ENCODE measurements around the gene IRGQ. TPM values are rescaled to one million over a fixed set of nuclear protein-coding genes. Genes with fewer than 3 reads are reported as not detected.
"Not testable (repeated sequence)": the region's sequence is repeated elsewhere in the genome, so short reads cannot be mapped to it uniquely, and the experiment has no call there.

IRGQ gene
- total RNA-seq, 2 experiments from 2014 or later: 15.3 to 16.5 TPM

DNA sequence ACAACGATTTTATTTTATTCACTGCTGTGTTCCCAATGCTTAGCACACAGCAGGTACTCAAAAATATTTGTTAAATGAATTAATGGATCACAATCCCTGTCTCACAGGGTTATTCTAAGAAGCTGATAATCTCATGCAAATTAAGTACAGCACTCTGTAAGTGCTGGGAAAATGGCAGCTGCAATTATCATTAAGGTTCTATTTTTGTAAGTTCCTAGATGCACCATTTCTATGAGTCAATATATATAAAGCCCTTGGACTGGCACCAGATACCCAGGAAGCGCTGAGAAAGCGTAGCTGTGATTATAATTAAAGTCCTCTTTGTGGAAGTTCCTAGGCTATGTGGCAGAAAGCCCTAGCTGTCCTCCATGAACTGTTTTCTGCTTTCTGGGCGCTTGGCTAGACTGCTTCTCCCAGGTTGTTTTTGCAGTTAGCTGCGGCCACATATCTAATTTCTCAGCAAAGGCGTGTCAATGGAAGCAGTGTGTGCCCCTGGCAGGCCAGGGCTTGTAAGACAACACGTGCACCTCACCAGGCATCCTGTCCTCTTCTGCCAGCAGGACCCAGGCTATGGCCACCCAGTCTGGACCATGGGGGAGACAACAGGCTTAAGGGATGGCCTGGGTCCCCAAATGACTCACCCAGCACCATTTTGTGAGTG is 10.8 kb upstream of the IRGQ start:
- POLR2A ChIA-PET: interaction anchor here (0.7 to 1.8 kb wide), 5 partner anchors 9 to 86 kb away, joined by 3 to 7 read pairs (median 3); partner anchors contain the start of genes XRCC1 and ZNF428
- Mint-ChIP-seq H3K27me3 (no peaks in the 10 kb centered on the region), H3K4me3 (no peak overlapping the region), H3K4me1 (no peaks in the 10 kb centered on the region), H3K36me3 (ENCODE audit: low read depth) (peaks cover 4% of the 10 kb centered on the region), H3K27ac (no peak overlapping the region), H3K9me3 (no peaks in the 10 kb centered on the region)
- CTCF ChIA-PET: no interaction called here
- DNase-seq: no peak

DNA sequence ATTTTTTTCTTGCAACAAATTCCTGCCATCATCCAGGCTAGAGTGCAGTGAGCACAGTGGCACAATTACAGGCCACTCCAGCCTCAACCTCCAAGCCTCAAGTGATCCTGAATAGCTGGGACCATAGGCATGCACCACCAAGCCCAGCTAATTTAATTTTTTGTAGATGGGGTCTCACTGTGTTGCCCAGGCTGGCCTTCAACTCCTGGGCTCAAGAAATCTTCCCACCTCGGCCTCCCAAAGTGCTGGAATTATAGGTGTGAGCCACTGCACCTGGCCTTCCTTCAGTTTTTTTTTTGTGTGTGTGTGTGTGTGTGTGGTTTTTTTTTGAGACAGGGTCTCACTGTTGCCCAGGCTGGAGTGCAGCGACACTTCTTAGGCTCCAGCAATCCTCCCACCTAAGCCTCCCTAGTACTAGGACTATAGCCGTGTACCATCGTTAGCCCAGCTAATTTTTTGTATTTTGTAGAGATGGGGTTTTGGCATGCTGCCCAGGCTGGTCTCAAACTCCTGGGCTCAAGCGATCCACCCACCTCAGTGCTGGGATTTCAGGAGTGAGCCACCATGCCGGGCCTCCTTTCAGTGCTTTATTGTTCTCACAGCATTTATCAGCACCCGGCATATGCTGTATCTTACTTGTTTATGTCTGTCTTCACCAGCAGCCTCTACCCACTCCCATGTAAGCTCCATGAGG is 10.1 kb upstream of the IRGQ start:
- DNase-seq: no peak
- Mint-ChIP-seq H3K4me3 (no peak overlapping the region), H3K27ac (no peak overlapping the region), H3K27me3 (no peaks in the 10 kb centered on the region), H3K9me3 (no peaks in the 10 kb centered on the region), H3K36me3 (ENCODE audit: low read depth) (peaks cover 2% of the 10 kb centered on the region), H3K4me1 (no peaks in the 10 kb centered on the region)
- POLR2A ChIA-PET: interaction anchor here (0.7 to 1.9 kb wide), 6 partner anchors 8 to 87 kb away, joined by 3 to 7 read pairs (median 4); partner anchors contain the start of genes IRGQ, XRCC1, ZNF428 and ZNF576
- CTCF ChIA-PET: no interaction called here

DNA sequence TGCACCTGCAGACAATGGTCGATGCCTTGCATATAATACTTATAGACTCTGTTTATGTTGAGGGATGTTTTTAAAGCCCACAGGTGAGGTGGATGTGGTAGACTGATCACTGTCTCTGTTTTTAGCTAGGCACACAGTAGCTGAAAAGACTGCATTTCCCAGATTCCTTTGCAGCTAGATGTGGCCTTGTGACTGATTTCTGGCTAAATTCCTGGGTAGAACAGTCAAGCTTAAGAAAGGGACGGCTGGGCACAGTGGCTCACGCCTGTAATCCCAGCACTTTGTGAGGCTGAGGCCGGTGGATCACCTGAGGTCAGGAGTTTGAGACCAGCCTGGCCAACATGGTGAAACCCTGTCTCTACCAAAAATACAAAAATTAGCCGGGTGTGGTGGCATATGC is 4.4 kb upstream of the IRGQ start:
- H3K4me3 Mint-ChIP-seq, H3K9me3 Mint-ChIP-seq, DNase-seq, POLR2A ChIA-PET, H3K27ac Mint-ChIP-seq, H3K27me3 Mint-ChIP-seq: not testable (repeated sequence)
- Mint-ChIP-seq H3K36me3 (ENCODE audit: low read depth) (peaks cover 24% of the 10 kb centered on the region), H3K4me1 (peaks cover 32% of the 10 kb centered on the region)
- CTCF ChIA-PET: interaction anchor here (1.2 to 1.3 kb wide), 2 partner anchors 45 to 68 kb away, joined by 3 to 4 read pairs; no protein-coding TSS in a partner anchor

DNA sequence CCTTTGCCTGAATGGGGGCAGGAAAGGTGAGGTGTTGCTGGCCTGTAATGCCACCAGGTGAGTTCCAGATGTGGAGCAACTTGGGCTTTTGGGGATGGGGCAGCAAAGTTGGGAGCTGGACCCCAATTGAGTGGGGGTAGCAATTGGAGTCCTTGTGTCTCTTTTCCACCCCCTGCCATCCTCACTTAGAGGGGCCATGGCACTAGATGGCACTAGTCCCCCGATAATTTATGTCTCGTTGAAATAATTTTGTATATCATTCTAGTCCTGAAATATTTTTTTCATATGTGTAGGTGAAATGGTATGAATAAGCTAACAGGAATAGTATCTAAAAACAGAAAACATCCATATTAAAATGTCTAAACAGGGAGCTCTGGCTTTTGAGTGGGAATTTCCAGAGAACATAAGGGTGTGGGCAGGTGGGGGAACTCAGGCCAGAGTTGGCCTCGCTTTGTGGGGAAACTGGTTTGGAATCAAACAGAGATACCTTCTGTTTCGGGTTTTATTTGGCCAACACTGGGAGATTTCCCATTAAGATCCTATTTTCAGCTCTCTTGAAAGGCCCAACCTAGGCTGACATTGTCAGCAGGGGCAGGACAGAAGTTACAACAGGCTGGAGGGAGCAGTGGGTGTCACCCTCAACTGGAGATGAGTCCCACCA is 3.8 kb upstream of the IRGQ start:
- ChIA-PET CTCF (interaction anchor here (1.2 to 1.3 kb wide), 2 partner anchors 45 to 69 kb away, joined by 3 to 4 read pairs; no protein-coding TSS in a partner anchor), POLR2A (interaction anchor here (0.6 kb wide), 1 partner anchor 31 kb away, joined by 3 read pairs; no protein-coding TSS in a partner anchor)
- Mint-ChIP-seq H3K4me1 (peaks cover 32% of the 10 kb centered on the region), H3K27ac (no peak overlapping the region), H3K27me3 (no peaks in the 10 kb centered on the region), H3K9me3 (no peaks in the 10 kb centered on the region), H3K36me3 (ENCODE audit: low read depth) (peaks cover 24% of the 10 kb centered on the region), H3K4me3 (no peak overlapping the region)
- no peak for DNase-seq

DNA sequence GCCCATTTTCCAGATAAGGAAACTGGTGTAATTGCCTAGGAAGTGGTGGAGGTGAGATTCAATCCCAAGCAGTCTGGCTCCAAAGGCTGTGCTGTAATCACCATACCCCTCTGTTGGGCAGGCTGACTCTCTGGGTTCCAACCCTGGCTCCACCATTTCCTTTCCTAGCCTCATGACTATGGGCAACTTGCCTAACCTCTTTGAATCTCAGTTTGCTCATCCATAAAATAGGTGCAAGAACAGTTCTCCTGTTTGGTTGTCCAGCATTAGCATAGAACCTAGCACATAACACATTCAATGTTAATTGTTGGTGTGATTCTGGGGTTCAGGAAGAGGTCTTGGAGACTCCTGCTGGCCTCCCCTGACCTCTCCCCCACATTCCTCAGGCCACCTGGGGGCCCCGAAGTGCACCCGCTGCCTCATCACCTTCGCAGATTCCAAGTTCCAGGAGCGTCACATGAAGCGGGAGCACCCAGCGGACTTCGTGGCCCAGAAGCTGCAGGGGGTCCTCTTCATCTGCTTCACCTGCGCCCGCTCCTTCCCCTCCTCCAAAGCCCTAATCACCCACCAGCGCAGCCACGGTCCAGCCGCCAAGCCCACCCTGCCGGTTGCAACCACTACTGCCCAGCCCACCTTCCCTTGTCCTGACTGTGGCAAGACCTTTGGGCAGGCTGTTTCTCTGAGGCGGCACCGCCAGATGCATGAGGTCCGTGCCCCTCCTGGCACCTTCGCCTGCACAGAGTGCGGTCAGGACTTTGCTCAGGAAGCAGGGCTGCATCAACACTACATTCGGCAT is 2.7 kb upstream of the IRGQ start:
- H3K9me3 Mint-ChIP-seq: no peaks in the 10 kb centered on the region
- H3K27ac Mint-ChIP-seq: no peak overlapping the region
- ChIA-PET CTCF (interaction anchor here (2.0 to 6.2 kb wide), 3 partner anchors 27 to 74 kb away, joined by 4 to 208 read pairs (median 95); partner anchors contain the start of genes PINLYP and XRCC1), POLR2A (interaction anchor here (1.4 to 5.1 kb wide), 4 partner anchors 20 to 94 kb away, joined by 5 to 57 read pairs (median 16); partner anchors contain the start of genes PHLDB3, PINLYP and XRCC1)
- H3K27me3 Mint-ChIP-seq: no peaks in the 10 kb centered on the region
- DNase-seq: no peak
- H3K36me3 Mint-ChIP-seq (ENCODE audit: low read depth): peaks cover 28% of the 10 kb centered on the region
- H3K4me3 Mint-ChIP-seq: no peak overlapping the region
- H3K4me1 Mint-ChIP-seq: peaks cover 37% of the 10 kb centered on the region

DNA sequence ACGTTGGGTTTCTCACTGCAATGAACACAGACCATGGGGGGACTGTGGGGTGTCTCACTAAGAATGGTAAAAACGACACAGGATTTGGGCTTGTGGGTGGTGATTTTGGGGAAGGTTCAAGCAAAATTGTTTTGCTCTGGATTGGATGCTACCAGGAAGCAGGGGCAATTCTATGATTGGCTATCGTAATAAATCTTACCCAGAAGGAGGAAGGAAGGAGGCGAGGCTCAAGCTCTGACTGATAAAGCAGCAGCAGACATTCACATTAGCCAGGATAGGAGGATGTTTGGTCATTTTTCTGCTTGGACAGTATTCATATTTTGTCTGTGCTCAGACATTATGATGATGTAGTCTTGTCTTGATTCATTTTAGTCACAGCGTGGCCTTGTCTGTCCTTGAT is 1.9 kb upstream of the IRGQ start:
- Mint-ChIP-seq H3K9me3 (no peaks in the 10 kb centered on the region), H3K36me3 (ENCODE audit: low read depth) (peaks cover 33% of the 10 kb centered on the region)
- POLR2A ChIA-PET: interaction anchor here (1.1 to 5.1 kb wide), 6 partner anchors 9 to 93 kb away, joined by 3 to 57 read pairs (median 16); partner anchors contain the start of genes PHLDB3, PINLYP and XRCC1

DNA sequence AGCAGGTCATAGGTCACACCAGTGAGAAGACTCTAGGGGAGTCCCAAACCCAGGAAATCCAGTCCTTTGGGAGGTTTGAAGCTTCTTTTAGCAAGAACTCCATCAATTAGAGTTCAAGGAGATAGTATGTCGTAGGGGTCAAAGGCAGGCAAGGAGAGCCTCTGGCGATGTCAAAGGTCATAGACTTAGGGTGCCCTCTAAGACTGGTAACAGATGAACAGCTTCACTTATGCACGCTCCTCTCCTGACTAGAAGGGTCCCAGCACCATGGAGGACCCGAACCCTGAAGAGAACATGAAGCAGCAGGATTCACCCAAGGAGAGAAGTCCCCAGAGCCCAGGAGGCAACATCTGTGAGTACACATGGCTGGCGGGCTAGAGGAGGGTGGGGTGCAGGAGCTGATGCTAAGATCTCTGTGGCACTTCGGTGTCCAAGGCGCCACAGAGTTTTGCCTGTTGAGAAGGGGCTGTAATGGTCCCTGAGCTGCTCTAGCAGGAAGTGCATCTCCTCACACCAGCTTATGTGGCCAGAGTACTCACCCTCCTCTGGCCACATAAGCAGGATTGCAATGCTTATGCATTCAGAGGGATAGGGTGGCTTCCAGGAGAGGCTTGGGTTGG is 1.0 kb upstream of the IRGQ start:
- DNase-seq: no peak
- ChIA-PET CTCF (interaction anchor here (0.8 to 6.2 kb wide), 9 partner anchors 13 to 188 kb away, joined by 4 to 208 read pairs (median 5); partner anchors contain the start of genes PINLYP and XRCC1), POLR2A (interaction anchor here (0.8 to 5.1 kb wide), 14 partner anchors 8 to 158 kb away, joined by 3 to 57 read pairs (median 5); partner anchors contain the start of genes PHLDB3, PINLYP, SMG9 and SRRM5)
- H3K36me3 Mint-ChIP-seq (ENCODE audit: low read depth): peaks cover 36% of the 10 kb centered on the region
- H3K4me1 Mint-ChIP-seq: peaks cover 41% of the 10 kb centered on the region
- H3K4me3 Mint-ChIP-seq: peak overlapping the region; percentile 97
- H3K27ac Mint-ChIP-seq: peak overlapping the region; percentile 92
- H3K9me3 Mint-ChIP-seq: no peaks in the 10 kb centered on the region
- no peaks in the 10 kb centered on the region for H3K27me3 Mint-ChIP-seq

More for the DNA sequence above, 1.9 kb upstream of the IRGQ start:
- Mint-ChIP-seq H3K27ac (peak overlapping the region; percentile 92), H3K27me3 (no peaks in the 10 kb centered on the region), H3K4me3 (peak overlapping the region; percentile 97), H3K4me1 (peaks cover 41% of the 10 kb centered on the region)
- CTCF ChIA-PET: interaction anchor here (1.1 to 6.2 kb wide), 4 partner anchors 26 to 151 kb away, joined by 4 to 208 read pairs (median 50); partner anchors contain the start of genes PINLYP and XRCC1
- no peak for DNase-seq

DNA sequence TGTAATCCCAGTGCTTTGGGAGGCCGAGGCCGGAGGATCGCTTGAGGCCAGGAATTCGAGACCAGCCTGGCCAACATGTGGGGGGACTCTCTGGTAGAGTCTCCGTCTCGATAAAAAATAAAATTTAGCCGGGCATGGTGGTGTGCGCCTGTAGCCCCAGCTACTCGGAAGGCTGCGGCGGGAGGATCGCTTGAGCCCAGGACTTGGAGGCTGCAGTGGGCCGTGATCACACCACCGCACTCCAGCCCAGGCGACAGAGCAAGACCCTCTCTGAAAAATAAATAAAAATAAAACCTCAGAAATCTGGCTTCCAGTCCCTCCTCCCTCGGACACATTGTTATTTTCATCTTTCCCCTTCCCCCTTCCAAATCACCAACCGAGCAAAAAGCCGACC is 332 bp downstream of the IRGQ start:
- Mint-ChIP-seq H3K4me1 (peaks cover 45% of the 10 kb centered on the region), H3K27ac (peak overlapping the region; percentile 92), H3K4me3 (peak overlapping the region; percentile 97), H3K9me3 (no peaks in the 10 kb centered on the region), H3K27me3 (no peaks in the 10 kb centered on the region), H3K36me3 (ENCODE audit: low read depth) (peaks cover 36% of the 10 kb centered on the region)
- no peak for DNase-seq
- CTCF ChIA-PET: interaction anchor here (1.0 to 6.2 kb wide), 22 partner anchors 9 to 214 kb away, joined by 3 to 208 read pairs (median 8); partner anchors contain the start of genes KCNN4, PINLYP, XRCC1 and ZNF575
- POLR2A ChIA-PET: interaction anchor here (0.8 to 5.1 kb wide), 18 partner anchors 9 to 214 kb away, joined by 3 to 57 read pairs (median 8); partner anchors contain the start of genes KCNN4, PHLDB3, PINLYP and SMG9

DNA sequence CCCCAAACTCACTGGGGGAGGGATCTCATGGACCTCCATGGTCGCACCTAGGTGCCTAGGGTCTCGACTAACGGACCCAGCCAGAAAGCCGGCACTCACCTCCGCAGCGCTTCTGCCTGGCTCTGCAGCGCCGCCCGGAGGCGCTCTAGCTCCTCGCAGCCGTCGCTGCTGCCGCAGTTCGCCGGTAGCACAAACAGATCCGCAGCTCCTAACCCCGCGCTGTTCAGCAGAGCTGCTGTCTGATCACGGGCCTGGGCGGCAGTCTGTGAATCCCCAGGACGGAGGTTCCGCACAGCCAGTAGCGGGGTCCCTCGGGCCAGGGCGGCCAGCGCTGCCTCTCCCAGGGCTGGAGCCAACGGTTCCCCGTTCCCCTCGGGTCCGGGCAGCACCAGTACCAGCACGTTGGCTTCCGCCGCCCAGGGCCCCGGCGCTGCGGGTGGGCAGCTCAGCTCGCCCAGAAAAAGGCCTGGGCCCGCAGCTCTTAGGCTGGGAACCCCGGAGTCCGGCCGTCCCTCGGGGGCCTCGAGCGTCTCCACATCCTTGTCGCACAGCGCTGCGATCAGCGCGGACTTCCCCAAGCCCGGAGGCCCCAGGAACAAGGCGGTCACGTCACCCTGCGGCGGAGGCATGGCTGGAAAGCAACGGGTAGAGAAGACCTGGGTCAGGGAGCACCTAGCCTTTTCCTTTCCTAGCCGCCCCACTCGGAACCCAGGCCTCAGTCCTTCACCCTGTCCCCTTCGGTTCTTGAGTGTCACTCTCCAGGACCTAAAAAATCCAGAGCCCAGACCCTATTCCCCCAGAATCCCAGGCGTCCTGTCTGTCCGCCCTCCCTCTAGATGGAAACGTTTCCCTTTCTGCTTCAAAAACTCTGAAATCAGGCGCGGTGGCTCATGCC is 977 bp downstream of the IRGQ start:
- peak overlapping the region; percentile 92 for H3K27ac Mint-ChIP-seq
- no peaks in the 10 kb centered on the region for H3K9me3 Mint-ChIP-seq
- DNase-seq: peak; percentile 81
- H3K4me1 Mint-ChIP-seq: peaks cover 45% of the 10 kb centered on the region
- H3K36me3 Mint-ChIP-seq (ENCODE audit: low read depth): peaks cover 33% of the 10 kb centered on the region
- ChIA-PET POLR2A (interaction anchor here (0.7 to 5.1 kb wide), 20 partner anchors 12 to 215 kb away, joined by 3 to 57 read pairs (median 6); partner anchors contain the start of genes ETHE1, KCNN4, PHLDB3 and PINLYP), CTCF (interaction anchor here (0.6 to 6.2 kb wide), 36 partner anchors 8 to 458 kb away, joined by 3 to 208 read pairs (median 5); partner anchors contain the start of genes KCNN4, PHLDB3, PINLYP and XRCC1)
- no peaks in the 10 kb centered on the region for H3K27me3 Mint-ChIP-seq
- peak overlapping the region; percentile 97 for H3K4me3 Mint-ChIP-seq

DNA sequence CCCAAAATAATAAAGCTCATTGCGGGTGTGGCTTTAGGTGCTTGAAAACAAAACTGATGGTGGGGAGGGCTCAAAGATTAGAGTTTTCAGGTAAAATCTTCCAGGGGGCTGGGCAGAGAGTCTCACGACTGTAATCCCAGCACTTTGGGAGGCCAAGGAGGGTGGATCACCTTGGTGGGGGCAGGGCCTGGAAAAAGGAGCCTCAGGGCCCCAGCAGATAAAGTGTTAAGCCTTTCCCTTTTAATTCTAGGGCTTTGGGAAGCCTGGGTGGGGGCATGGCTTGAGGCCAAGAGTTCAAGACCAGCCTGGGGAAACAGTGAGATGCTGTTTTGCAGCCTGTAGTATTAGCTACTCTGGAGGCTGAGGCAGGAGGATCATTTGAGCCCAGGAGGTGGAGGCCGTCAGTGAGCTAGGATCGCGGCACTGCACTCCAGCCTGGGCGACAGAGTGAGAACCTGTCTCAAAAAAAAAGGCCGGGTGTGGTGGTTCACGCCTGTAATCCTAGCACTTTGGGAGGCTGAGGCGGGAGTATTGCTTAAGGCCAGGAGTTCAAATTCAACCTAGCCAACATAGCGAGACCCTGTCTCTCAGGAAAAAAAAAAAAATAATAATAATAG is 1.7 kb downstream of the IRGQ start:
- Mint-ChIP-seq H3K4me3 (peak overlapping the region; percentile 97), H3K9me3 (no peaks in the 10 kb centered on the region), H3K27ac (peak overlapping the region; percentile 54), H3K4me1 (peaks cover 47% of the 10 kb centered on the region), H3K27me3 (no peaks in the 10 kb centered on the region), H3K36me3 (ENCODE audit: low read depth) (peaks cover 29% of the 10 kb centered on the region)
- no peak for DNase-seq
- POLR2A ChIA-PET: interaction anchor here (0.7 to 5.1 kb wide), 18 partner anchors 12 to 216 kb away, joined by 3 to 57 read pairs (median 8); partner anchors contain the start of genes ETHE1, KCNN4, PHLDB3 and PINLYP
- CTCF ChIA-PET: interaction anchor here (0.6 to 6.2 kb wide), 33 partner anchors 7 to 458 kb away, joined by 3 to 208 read pairs (median 5); partner anchors contain the start of genes KCNN4, PHLDB3, PINLYP and XRCC1

All from activated CD4-positive, alpha-beta memory T cell treated with anti-CD3 and anti-CD28 coated beads, Interleukin-2, amount 10 ng/mL, durations not matched to agents 7 days and 5 days (primary cell).